Activated T-cell treated with anti-CD3 and anti-CD28 coated beads, Interleukin-2, amount 50 U/mL, for 4 hours (primary cell): ENCODE measurements around the gene ARL16. TPM values are rescaled to one million over a fixed set of nuclear protein-coding genes. Genes with fewer than 3 reads are reported as not detected.

Experiments
- ATAC-seq, 2 donors: fragments of 200-7000 bp; cut with Tn5 transposase; one replicate each; pipeline ENCODE4 v1.10.0; 2021
- DNase-seq: peaks from one replicate; pipeline ENCODE4 v3.0.0-alpha.2; 2020
- H3K27me3 Mint-ChIP-seq: one replicate; pipeline ENCODE4 v1.8.0; 2021; ENCODE audit warnings: low read depth, mixed read lengths
- H3K36me3 Mint-ChIP-seq: one replicate; pipeline ENCODE4 v1.8.0; 2022; ENCODE audit warnings: mixed read lengths; ENCODE audit not compliant: insufficient read depth
- H3K4me1 Mint-ChIP-seq: one replicate; pipeline ENCODE4 v1.8.0; 2021; ENCODE audit warnings: low read depth, mixed read lengths
- H3K4me3 Mint-ChIP-seq: one replicate; pipeline ENCODE4 v1.8.0; 2021; ENCODE audit warnings: mild to moderate bottlenecking, moderate library complexity, mixed read lengths
- H3K9me3 Mint-ChIP-seq: one replicate; pipeline ENCODE4 v1.8.0; 2021; ENCODE audit warnings: mixed read lengths
- total RNA-seq, 3 donors: library from RNA; stranded (reverse); gene quantifications; one replicate each; pipeline ENCODE4 v1.2.1, GENCODE V29; 2021

Gene ARL16
- total RNA-seq, 3 donors from 2014 or later: 27.3 to 38.6 (median 27.9) TPM

DNA sequence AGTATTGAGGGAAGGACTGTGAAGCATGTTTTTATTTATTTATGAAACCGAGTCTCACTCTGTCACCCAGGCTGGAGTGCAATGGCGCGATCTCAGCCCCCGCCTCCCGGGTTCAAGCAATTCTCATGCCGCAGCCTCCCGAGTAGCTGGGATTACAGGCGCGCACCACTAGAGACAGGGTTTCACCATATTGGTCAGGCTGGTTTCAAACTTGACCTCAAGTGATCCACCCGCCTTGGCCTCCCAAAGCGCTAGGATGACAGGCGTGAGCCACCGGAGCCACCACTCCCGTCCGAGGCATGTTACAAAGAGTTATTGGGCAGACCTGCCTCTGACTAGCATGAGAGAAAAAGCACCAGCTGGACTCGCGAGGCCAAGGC, 22.6 kb upstream of the ARL16 start:
- Mint-ChIP-seq H3K36me3 (peaks cover 20% of the 10 kb centered on the region), H3K4me3 (no peak overlapping the region), H3K4me1 (peaks cover 27% of the 10 kb centered on the region), H3K9me3 (no peaks in the 10 kb centered on the region), H3K27me3 (no peaks in the 10 kb centered on the region)
- DNase-seq (no peak), ATAC-seq (no peak)

DNA sequence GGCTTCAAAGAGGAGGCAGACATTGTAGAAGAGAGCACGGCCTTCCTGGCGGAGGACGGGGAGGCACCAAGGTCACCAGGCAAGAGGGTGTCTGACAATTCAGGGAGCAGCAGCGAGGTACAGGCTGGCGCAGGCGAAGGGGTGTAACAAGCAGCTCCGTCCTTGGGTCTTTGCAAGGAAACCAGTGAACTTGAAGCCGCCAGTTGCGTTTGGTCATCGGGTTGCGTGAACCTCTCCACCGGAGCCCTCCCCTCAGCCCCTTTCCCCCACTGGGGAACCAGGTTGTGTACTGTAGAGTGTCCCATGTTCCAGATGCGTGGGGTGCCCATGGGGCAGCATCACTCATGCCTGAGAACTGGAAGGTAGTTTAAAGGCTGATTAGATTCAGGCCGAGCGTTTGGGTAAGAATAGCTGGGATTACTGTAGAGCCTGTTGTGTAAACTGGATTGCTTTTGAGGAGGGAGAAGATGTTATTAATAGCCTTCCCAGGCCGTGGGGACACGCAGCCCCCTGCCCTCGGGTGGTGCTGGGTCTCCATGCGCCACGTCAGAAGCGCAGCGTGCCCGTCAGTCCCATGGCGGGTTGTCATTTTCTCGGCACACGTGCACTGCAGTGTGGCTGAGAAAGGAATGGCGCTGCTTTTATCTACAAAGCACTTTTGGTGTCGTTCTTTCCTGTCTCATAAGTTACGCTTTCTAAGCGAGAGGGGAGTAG, 22.1 kb upstream of the ARL16 start:
- Mint-ChIP-seq H3K4me3 (peak overlapping the region; percentile 54), H3K36me3 (peaks cover 20% of the 10 kb centered on the region), H3K4me1 (peaks cover 27% of the 10 kb centered on the region), H3K27me3 (no peaks in the 10 kb centered on the region), H3K9me3 (no peaks in the 10 kb centered on the region)
- ATAC-seq (no peak), DNase-seq (no peak)

DNA sequence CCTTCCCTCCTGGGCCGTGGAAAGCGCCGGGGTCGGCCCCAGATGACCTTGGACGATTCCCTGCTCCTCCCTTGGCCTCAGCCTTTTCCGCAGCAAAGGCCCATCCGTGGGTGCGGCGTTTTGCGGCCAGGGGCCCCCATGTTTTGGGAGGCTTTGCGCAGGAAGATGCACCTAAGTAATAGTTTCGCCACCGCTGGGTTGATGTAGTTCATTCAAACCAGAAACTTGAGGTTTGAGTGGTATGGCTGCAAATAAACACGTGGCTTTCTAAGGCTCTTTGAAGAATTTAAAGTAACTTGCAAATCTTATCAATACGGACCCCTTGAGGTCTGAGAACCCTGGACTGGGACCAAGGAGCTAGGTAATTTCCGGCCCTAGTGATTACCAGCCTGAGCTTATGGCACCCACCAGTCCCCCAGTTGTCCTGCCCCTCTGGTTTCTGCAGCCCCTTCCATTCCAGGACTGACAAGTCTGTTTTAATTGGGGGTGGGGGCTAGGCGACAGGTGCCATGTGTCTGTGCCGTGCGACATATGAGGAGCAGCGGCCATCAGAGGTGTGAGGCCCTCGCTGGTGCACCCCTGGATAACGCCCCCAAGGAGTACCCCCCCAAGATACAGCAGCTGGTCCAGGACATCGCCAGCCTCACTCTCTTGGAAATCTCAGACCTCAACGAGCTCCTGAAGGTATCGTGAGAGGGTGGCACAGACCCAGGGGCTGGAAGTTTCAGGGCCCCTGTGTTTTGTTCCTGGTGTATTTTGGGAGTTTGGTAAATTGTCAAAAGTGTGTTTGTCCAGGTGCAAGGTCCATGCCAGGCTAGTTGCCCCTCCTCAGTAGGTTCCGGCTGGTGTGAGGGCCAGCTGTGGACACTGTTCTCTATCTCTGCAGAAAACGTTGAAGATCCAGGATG, 20.4 kb upstream of the ARL16 start:
- no peaks in the 10 kb centered on the region for H3K9me3 Mint-ChIP-seq
- H3K4me1 Mint-ChIP-seq: peaks cover 24% of the 10 kb centered on the region
- peak; percentile 9 to 15 for ATAC-seq
- H3K4me3 Mint-ChIP-seq: peak overlapping the region; percentile 85
- H3K36me3 Mint-ChIP-seq: peaks cover 19% of the 10 kb centered on the region
- no peak for DNase-seq
- no peaks in the 10 kb centered on the region for H3K27me3 Mint-ChIP-seq

DNA sequence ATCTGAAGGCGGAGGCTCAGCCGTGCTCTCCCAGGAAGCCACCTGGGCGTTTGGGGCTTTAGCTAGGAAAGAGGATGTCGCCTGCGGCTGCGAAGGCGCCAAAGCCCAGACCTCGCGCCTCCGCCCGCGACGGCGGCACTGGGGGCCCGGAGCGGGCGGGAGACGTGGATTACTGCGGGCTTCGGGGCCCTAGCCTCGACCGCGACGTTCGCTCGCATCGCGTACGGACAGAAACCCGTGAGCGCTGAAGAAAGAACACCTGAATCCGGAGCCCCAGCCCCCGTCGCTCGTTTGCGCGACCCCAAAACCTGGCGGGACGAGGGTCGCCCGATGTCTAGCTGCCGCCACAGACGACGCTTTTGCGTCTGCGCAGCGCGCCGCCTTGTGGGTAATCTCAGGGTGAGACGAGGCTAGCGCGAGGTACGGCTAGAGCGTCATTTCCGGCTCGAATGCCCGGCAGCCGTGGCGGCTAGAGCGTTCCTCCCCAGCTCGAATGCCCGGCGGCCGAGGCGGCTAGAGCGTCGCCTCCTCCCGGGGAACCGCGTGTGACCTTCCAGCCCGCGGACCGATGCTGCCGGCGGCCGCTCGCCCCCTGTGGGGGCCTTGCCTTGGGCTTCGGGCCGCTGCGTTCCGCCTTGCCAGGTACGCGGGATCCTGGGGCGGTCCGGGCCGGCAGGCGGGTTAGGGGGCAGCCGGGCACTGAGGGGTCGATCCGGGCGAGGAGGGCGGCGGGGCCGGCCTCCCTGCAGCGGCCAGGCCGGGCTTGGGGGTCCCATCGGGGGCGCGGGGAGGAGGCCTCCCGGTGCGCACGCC, 19.5 kb upstream of the ARL16 start, which contains the start of gene MRPL12:
Gene MRPL12 (plus strand): TSS at position 434 of the 813 bp plus-strand sequence. CDS start 135 bp downstream, at position 569.
- no peaks in the 10 kb centered on the region for H3K9me3 Mint-ChIP-seq
- peak within 1 kb of the TSS; percentile 95 for H3K4me3 Mint-ChIP-seq
- no peaks in the 10 kb centered on the region for H3K27me3 Mint-ChIP-seq
- peaks cover 21% of the 10 kb centered on the region for H3K36me3 Mint-ChIP-seq
- ATAC-seq (peak; percentile 91), DNase-seq (peak; percentile 83)
- peaks cover 24% of the 10 kb centered on the region for H3K4me1 Mint-ChIP-seq

DNA sequence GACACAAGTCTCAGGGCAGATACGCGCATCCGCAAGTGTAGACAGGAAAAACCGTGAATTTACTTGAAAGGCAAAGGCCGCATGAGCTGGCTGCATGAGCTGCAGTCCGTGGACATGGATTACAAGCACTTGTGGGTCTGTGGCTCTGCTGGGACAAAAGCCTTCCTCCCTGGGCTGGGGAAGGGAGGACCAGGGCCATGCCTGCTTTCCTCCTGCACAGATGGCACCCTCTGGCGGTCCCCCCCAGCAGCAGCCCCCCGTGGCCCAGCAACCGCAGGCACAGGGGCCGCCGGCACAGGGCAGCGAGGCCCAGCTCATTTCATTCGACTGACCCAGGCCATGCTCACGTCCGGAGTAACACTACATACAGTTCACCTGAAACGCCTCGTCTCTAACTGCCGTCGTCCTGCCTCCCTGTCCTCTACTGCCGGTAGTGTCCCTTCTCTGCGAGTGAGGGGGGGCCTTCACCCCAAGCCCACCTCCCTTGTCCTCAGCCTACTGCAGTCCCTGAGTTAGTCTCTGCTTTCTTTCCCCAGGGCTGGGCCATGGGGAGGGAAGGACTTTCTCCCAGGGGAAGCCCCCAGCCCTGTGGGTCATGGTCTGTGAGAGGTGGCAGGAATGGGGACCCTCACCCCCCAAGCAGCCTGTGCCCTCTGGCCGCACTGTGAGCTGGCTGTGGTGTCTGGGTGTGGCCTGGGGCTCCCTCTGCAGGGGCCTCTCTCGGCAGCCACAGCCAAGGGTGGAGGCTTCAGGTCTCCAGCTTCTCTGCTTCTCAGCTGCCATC, 17.9 kb upstream of the ARL16 start:
- peak overlapping the region; percentile 95 for H3K4me3 Mint-ChIP-seq
- H3K9me3 Mint-ChIP-seq: no peaks in the 10 kb centered on the region
- peaks cover 23% of the 10 kb centered on the region for H3K36me3 Mint-ChIP-seq
- no peaks in the 10 kb centered on the region for H3K27me3 Mint-ChIP-seq
- DNase-seq (no peak), ATAC-seq (no peak)
- peaks cover 24% of the 10 kb centered on the region for H3K4me1 Mint-ChIP-seq

DNA sequence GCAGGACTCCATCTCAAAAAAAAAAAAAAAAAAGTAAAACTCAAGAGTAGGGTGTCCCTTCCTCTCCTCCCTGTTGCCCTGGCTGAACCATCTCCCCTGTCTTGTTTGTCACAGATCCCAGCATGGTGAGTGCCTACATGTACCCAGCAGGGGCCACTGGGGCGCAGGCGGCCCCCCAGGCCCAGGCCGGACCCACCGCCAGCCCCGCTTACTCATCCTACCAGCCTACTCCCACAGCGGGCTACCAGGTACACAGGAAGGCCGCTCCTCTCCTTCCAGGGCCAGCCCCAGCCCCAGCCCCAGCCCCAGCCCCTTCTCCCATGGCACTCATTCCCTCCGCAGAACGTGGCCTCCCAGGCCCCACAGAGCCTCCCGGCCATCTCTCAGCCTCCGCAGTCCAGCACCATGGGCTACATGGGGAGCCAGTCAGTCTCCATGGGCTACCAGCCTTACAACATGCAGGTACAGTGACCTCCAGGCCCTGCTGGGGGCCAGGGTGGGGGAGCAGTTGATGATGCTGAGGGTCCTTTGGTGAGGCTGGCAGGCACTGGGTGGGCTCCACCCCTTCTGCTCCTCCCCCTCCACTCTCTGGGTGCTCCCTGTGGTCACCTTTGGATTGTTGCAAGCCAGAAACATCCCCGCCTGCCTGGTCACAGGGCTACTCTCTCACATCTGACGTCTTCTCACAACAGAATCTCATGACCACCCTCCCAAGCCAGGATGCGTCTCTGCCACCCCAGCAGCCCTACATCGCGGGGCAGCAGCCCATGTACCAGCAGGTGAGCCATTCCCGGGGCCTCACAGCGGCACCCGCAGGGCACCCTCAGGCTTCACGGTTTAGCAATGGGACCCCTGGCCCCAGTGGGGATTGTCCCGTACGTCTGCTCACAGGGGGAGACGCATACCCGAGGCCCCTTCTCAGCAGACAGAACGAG, 17.0 kb upstream of the ARL16 start:
- Mint-ChIP-seq H3K4me3 (peak overlapping the region; percentile 12), H3K36me3 (peaks cover 16% of the 10 kb centered on the region)
- ATAC-seq: no peak

DNA sequence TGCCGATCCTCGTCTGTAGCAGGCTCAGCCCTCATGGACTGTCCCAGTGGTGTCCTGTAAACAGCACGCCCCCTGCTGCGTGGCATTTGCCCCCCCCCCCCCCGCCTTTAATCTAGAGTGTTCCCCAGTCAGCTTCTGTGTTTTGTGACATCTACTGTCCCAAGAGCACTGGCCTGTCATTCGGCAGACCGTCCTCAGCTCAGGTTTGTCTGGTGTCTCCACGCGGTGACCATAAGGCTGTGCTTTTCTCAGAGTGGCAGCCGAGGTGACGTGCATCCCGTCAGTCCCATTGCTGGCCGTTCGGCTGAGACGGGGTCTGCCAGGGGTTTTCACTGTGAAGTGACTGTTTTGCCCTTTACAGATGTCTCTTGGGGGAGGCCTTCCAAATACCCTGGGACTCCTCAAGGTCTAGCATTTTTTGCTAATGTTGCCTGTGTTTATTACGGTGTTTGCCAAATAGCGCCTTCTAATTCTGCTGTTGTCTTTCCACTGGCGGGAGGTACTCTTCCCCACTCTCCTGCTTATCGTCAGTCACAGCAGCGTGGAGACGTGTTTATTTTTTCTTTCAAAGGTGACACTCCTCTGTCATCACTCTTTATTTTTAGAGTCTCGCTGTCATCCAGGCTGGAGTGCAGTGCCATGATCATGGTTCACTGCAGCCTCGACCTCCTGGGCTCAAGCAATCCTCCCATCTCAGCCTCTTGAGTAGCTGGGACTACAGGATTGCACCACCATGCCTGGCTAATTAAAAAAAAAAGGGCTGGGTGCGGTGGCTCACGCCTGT, 13.9 kb upstream of the ARL16 start:
- DNase-seq (no peak), ATAC-seq (no peak)
- Mint-ChIP-seq H3K27me3 (no peaks in the 10 kb centered on the region), H3K9me3 (no peaks in the 10 kb centered on the region), H3K36me3 (peaks cover 7% of the 10 kb centered on the region), H3K4me3 (no peak overlapping the region), H3K4me1 (peaks cover 16% of the 10 kb centered on the region)

More for the DNA sequence above, 17.0 kb upstream of the ARL16 start:
- H3K4me1 Mint-ChIP-seq: peaks cover 24% of the 10 kb centered on the region
- no peak for DNase-seq
- no peaks in the 10 kb centered on the region for H3K27me3 Mint-ChIP-seq
- H3K9me3 Mint-ChIP-seq: no peaks in the 10 kb centered on the region

DNA sequence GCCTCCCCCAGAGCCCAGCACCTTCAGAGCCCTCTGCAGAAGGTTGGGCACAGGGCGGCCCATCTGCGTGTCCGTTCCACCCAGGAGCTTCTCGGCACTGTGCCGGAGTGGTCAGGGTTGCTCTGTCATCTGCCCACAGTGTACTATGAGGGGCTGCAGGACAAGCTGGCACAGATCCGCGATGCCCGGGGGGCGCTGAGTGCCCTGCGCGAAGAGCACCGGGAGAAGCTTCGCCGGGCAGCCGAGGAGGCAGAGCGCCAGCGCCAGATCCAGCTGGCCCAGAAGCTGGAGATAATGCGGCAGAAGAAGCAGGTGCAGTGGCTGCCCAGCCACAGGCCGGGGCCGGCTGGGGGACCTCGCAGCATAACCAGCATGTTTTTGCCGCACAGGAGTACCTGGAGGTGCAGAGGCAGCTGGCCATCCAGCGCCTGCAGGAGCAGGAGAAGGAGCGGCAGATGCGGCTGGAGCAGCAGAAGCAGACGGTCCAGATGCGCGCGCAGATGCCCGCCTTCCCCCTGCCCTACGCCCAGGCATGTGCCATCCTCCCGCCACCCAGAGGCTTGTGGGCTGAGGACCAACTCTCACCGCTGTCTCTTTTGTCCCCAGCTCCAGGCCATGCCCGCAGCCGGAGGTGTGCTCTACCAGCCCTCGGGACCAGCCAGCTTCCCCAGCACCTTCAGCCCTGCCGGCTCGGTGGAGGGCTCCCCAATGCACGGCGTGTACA, 12.8 kb upstream of the ARL16 start:
- Mint-ChIP-seq H3K9me3 (no peaks in the 10 kb centered on the region), H3K36me3 (peaks cover 12% of the 10 kb centered on the region), H3K4me3 (no peak overlapping the region), H3K4me1 (peaks cover 8% of the 10 kb centered on the region), H3K27me3 (no peaks in the 10 kb centered on the region)
- ATAC-seq (no peak), DNase-seq (no peak)

DNA sequence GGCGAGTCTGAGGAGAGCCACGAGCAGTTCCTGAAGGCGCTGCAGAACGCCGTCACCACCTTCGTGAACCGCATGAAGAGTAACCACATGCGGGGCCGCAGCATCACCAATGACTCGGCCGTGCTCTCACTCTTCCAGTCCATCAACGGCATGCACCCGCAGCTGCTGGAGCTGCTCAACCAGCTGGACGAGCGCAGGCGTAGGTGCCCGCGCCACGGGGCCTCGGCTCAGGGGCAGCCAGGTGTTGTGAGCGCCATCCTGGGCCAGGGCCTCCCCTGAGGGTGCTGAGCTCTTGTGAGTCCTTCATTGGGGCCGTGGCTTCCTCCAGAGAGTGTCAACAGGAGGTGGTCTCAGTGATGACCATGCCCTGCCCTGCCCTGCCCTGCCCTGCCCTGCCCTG, 12.2 kb upstream of the ARL16 start:
- peaks cover 17% of the 10 kb centered on the region for H3K36me3 Mint-ChIP-seq
- H3K9me3 Mint-ChIP-seq: no peaks in the 10 kb centered on the region
- no peak overlapping the region for H3K4me3 Mint-ChIP-seq
- no peak for DNase-seq
- ATAC-seq: no peak
- H3K27me3 Mint-ChIP-seq: no peaks in the 10 kb centered on the region
- H3K4me1 Mint-ChIP-seq: peaks cover 3% of the 10 kb centered on the region

DNA sequence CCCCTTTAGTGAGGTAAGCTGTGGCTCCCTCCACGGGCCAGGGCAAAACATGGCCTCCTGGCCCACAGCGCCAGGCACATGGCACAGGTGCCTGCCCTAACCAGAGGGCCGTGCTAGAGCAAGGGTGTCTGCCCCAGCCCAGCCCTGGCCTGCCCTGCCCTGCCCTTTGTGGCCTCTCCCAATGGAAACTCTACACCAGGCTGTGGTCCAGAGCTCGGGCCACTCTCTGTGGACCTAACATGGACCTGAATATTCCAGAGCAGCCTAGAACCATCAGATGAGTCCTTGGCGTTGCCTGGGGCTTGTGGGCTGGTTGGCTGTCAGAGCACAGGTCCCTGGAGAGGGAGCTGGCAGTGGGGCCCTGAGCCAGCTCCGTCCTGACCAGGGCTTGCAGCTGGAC, 11.6 kb upstream of the ARL16 start:
- no peak for ATAC-seq
- H3K36me3 Mint-ChIP-seq: peaks cover 17% of the 10 kb centered on the region

DNA sequence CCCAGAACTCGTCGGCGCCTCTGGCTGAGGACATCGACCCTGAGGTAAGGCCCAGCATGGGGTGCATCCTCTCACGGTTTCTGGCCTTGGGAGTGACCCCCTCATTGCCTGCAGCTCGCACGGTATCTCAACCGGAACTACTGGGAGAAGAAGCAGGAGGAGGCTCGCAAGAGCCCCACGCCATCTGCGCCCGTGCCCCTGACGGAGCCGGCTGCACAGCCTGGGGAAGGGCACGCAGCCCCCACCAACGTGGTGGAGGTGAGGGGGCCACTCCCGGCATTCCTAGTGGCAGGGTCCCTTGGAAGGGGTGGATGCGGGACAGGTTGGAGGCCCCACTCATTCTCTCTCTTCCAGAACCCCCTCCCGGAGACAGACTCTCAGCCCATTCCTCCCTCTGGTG, 11.2 kb upstream of the ARL16 start:
- H3K27me3 Mint-ChIP-seq: no peaks in the 10 kb centered on the region
- DNase-seq: no peak
- H3K4me1 Mint-ChIP-seq: peaks cover 2% of the 10 kb centered on the region
- no peak for ATAC-seq
- no peak overlapping the region for H3K4me3 Mint-ChIP-seq
- H3K9me3 Mint-ChIP-seq: no peaks in the 10 kb centered on the region
- peaks cover 20% of the 10 kb centered on the region for H3K36me3 Mint-ChIP-seq

More for the DNA sequence above, 11.6 kb upstream of the ARL16 start:
- peaks cover 2% of the 10 kb centered on the region for H3K4me1 Mint-ChIP-seq
- no peaks in the 10 kb centered on the region for H3K9me3 Mint-ChIP-seq
- DNase-seq: no peak
- no peak overlapping the region for H3K4me3 Mint-ChIP-seq
- no peaks in the 10 kb centered on the region for H3K27me3 Mint-ChIP-seq
